GM21619 (cell line): ENCODE measurements around the gene RHBDD1.
A peak's percentile ranks its signal among the peaks of the same experiment; 100 is the strongest.

Experiments used
- ATAC-seq: cut with Tn5 transposase; IDR thresholded peaks from one replicate; pipeline ENCODE4 v1.9.1; 2021; ENCODE audit not compliant: unreplicated experiment

Gene RHBDD1

GRCh38 chr2:226835796-226836547 is at the start of gene RHBDD1:
RHBDD1 (plus strand) TSS chr2:226836054; CDS start chr2:226864694, 28,640 bp downstream.
- peak; percentile 78 for ATAC-seq

GRCh38 chr2:226788064-226788463 is 47.8 kb upstream of the RHBDD1 start:
- no peak for ATAC-seq

GRCh38 chr2:226788881-226789490 is 46.9 kb upstream of the RHBDD1 start:
- no peak for ATAC-seq

- ATAC-seq: no peak
These were observed 45.8 kb upstream of the RHBDD1 start for GRCh38 chr2:226790011-226790410.

GRCh38 chr2:226790431-226790830 is 45.4 kb upstream of the RHBDD1 start:
- no peak for ATAC-seq

GRCh38 chr2:226791056-226791486 is 44.8 kb upstream of the RHBDD1 start:
- peak; percentile 58 for ATAC-seq

- peak; percentile 97 for ATAC-seq
These were observed 44.3 kb upstream of the RHBDD1 start for GRCh38 chr2:226791487-226792081.

- ATAC-seq: no peak
These were observed 43.5 kb upstream of the RHBDD1 start for GRCh38 chr2:226792155-226792881.

- no peak for ATAC-seq
These were observed 42.2 kb upstream of the RHBDD1 start for GRCh38 chr2:226793646-226794045.

GRCh38 chr2:226794196-226794661 is 41.6 kb upstream of the RHBDD1 start:
- no peak for ATAC-seq

GRCh38 chr2:226794751-226795171 is 41.1 kb upstream of the RHBDD1 start:
- no peak for ATAC-seq

- no peak for ATAC-seq
These were observed 40.4 kb upstream of the RHBDD1 start for GRCh38 chr2:226795281-226796011.

- ATAC-seq: no peak
These were observed 39.6 kb upstream of the RHBDD1 start for GRCh38 chr2:226796012-226796839.

GRCh38 chr2:226796840-226797288 is 39.0 kb upstream of the RHBDD1 start:
- ATAC-seq: no peak

- no peak for ATAC-seq
These were observed 38.4 kb upstream of the RHBDD1 start for GRCh38 chr2:226797289-226797988.

- no peak for ATAC-seq
These were observed 37.8 kb upstream of the RHBDD1 start for GRCh38 chr2:226797989-226798421.

- peak; percentile 22 for ATAC-seq
These were observed 37.2 kb upstream of the RHBDD1 start for GRCh38 chr2:226798422-226799210.
